Measurements from ENCODE around the gene FCRL5.

- TF ChIP-seq POLR2A (IDR thresholded peaks at IDR 0.05; ENCODE audit: low read length) = no peak
- no peak for TF ChIP-seq GATA1 (IDR thresholded peaks at IDR 0.05; ENCODE audit: low read depth, low read length)
Measured at GRCh38 chr1:157495285-157495684, 57.0 kb downstream of the FCRL5 start.
